ENCODE results near the gene DOCK9. TPM values are rescaled to one million over a fixed set of nuclear protein-coding genes. Genes with fewer than 3 reads are reported as not detected.

Gene DOCK9
- total and polyA plus RNA-seq, 2 experiments from 2014 or later, result 8.5 to 57.7 TPM

DNA sequence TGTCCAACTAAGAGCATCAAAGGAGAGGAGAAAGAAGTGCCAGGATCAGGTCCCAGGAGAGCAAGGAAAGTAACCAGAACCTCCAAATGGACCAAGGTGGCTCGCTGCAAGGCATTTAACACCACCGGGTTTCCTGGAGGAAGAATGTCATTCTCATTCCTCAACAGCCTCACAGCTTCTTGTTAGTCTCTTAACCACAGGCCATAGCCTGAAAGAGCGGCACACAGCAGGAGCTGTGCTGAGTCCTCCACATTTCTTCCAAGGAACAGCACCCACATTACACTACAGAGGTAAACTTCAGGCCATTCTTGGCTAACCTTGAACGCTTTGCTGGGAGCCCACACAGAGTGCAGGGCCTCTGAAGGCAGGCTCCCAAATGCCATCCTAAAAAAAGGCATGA lies 23.6 kb downstream of the DOCK9 start (continued):
- TF ChIP-seq, protein P1, sequence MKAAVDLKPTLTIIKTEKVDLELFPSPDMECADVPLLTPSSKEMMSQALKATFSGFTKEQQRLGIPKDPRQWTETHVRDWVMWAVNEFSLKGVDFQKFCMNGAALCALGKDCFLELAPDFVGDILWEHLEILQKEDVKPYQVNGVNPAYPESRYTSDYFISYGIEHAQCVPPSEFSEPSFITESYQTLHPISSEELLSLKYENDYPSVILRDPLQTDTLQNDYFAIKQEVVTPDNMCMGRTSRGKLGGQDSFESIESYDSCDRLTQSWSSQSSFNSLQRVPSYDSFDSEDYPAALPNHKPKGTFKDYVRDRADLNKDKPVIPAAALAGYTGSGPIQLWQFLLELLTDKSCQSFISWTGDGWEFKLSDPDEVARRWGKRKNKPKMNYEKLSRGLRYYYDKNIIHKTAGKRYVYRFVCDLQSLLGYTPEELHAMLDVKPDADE (IDR thresholded peaks at IDR 0.05), result no peak

- peaks cover 22% of the 10 kb centered on the region for H3K4me1 Mint-ChIP-seq
- H3K9me3 Mint-ChIP-seq, result no peaks in the 10 kb centered on the region
- DNase-seq (ENCODE audit: low spot score) (no peak), ATAC-seq (no peak)
- Histone ChIP-seq H3K36me3 (ENCODE audit: insufficient read depth) (no peaks in the 10 kb centered on the region), H3K4me3 (no peak overlapping the region), H3K27ac (ENCODE audit: low read depth) (no peak overlapping the region), H3K4me1 (ENCODE audit: insufficient read depth) (0 out of 2 replicates have a peak, but pooled peaks cover 5% of the 10 kb centered on the region), H4K20me1 (replicated peaks; ENCODE audit: insufficient read depth) (no peaks in the 10 kb centered on the region), H3K79me2 (replicated peaks; ENCODE audit: insufficient read depth) (no peaks in the 10 kb centered on the region), H3K27me3 (ENCODE audit: insufficient read depth) (no peaks in the 10 kb centered on the region), H2AFZ (no peak overlapping the region), H3F3A (replicated peaks; ENCODE audit: low read depth) (no peaks in the 10 kb centered on the region), H3K4me2 (no peak overlapping the region), H3K9me2 (ENCODE audit: insufficient read depth) (no peaks in the 10 kb centered on the region)
- H3K4me3 Mint-ChIP-seq, result no peak overlapping the region
- no peak overlapping the region for H3K27ac Mint-ChIP-seq
- TF ChIP-seq EZH2 (IDR thresholded peaks at IDR 0.05; ENCODE audit: low read depth, unreplicated experiment) (no peak), POLR2AphosphoS5 (IDR thresholded peaks at IDR 0.05; ENCODE audit: low read depth) (no peak), REST (IDR thresholded peaks at IDR 0.05; ENCODE audit: unreplicated experiment) (no peak), STAT1 (IDR thresholded peaks at IDR 0.05; ENCODE audit: unreplicated experiment) (no peak), ZNF114 (CRISPR knock-in tag; IDR thresholded peaks at IDR 0.05) (no peak)
- TF ChIP-seq, protein P1 (IDR thresholded peaks at IDR 0.05), result no peak
- H3K36me3 Mint-ChIP-seq (ENCODE audit: low read depth), result no peaks in the 10 kb centered on the region
- peaks cover 3% of the 10 kb centered on the region for H3K27me3 Mint-ChIP-seq (ENCODE audit: insufficient read depth, low read depth, poor library complexity)
Measured at GRCh38 chr13:98951266-98951665, 26.6 kb downstream of the DOCK9 start.

GRCh38 chr13:98950705-98951104 lies 27.2 kb downstream of the DOCK9 start:
- H3K36me3 Mint-ChIP-seq (ENCODE audit: low read depth), result no peaks in the 10 kb centered on the region
- H3K9me2 ChIP-seq (ENCODE audit: insufficient read depth), result no peaks in the 10 kb centered on the region
- H3K4me1 Mint-ChIP-seq, result peaks cover 28% of the 10 kb centered on the region
- TF ChIP-seq EZH2phosphoT487 (IDR thresholded peaks at IDR 0.05; ENCODE audit: unreplicated experiment) (no peak), ZNF331 (CRISPR knock-in tag; IDR thresholded peaks at IDR 0.05; ENCODE audit: low read depth) (no peak), JUNB (IDR thresholded peaks at IDR 0.05; ENCODE audit: unreplicated experiment) (no peak), CREB1 (CRISPR knock-in tag; IDR thresholded peaks at IDR 0.05; ENCODE audit: low read depth) (no peak), POLR2AphosphoS5 (IDR thresholded peaks at IDR 0.05; ENCODE audit: low read depth) (no peak)
- TF ChIP-seq, protein P2, sequence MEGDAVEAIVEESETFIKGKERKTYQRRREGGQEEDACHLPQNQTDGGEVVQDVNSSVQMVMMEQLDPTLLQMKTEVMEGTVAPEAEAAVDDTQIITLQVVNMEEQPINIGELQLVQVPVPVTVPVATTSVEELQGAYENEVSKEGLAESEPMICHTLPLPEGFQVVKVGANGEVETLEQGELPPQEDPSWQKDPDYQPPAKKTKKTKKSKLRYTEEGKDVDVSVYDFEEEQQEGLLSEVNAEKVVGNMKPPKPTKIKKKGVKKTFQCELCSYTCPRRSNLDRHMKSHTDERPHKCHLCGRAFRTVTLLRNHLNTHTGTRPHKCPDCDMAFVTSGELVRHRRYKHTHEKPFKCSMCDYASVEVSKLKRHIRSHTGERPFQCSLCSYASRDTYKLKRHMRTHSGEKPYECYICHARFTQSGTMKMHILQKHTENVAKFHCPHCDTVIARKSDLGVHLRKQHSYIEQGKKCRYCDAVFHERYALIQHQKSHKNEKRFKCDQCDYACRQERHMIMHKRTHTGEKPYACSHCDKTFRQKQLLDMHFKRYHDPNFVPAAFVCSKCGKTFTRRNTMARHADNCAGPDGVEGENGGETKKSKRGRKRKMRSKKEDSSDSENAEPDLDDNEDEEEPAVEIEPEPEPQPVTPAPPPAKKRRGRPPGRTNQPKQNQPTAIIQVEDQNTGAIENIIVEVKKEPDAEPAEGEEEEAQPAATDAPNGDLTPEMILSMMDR (conservative IDR thresholded peaks at IDR 0.05; ENCODE audit: low read depth in 2 of 2), result no peak

More at GRCh38 chr13:98950705-98951104, 27.2 kb downstream of the DOCK9 start:
- Histone ChIP-seq H2AFZ (no peak overlapping the region), H4K20me1 (replicated peaks; ENCODE audit: insufficient read depth) (no peaks in the 10 kb centered on the region), H3K79me2 (replicated peaks; ENCODE audit: insufficient read depth) (no peaks in the 10 kb centered on the region), H3K27ac (ENCODE audit: low read depth) (no peak overlapping the region), H3K4me1 (ENCODE audit: insufficient read depth) (0 out of 2 replicates have a peak, but pooled peaks cover 5% of the 10 kb centered on the region), H3K36me3 (ENCODE audit: insufficient read depth) (no peaks in the 10 kb centered on the region), H3K27me3 (ENCODE audit: insufficient read depth) (no peaks in the 10 kb centered on the region), H3K4me2 (no peak overlapping the region), H3F3A (replicated peaks; ENCODE audit: low read depth) (no peaks in the 10 kb centered on the region), H3K4me3 (no peak overlapping the region)
- no peak overlapping the region for H3K4me3 Mint-ChIP-seq
- DNase-seq (ENCODE audit: low spot score) (no peak), ATAC-seq (no peak)
- no peak overlapping the region for H3K27ac Mint-ChIP-seq
- H3K9me3 Mint-ChIP-seq, result no peaks in the 10 kb centered on the region
- peaks cover 3% of the 10 kb centered on the region for H3K27me3 Mint-ChIP-seq (ENCODE audit: insufficient read depth, low read depth, poor library complexity)
